ENCODE data around the gene LAMB2.

LAMB2 gene

DNA sequence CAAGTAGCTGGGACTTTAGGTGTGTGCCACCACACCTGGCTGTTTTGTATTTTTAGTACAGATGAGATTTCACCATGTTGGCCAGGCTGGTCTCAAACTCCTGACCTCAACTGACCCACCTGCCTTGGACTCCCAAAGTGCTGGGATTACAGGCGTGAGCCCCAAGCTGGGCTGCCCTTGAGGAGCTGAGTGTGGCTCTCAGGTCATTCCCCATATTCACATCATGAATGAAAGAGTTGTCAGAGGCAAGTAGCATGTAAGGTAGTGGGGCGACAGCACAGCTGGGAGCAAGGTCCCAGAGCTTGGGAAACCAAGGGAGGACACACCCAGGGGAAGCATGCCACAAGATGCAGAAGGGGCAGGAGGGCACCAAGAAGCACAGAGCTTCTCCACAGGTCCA is 28.3 kb upstream of the LAMB2 start:
- Histone ChIP-seq H3K14ac (ENCODE audit: low read length) (no peak overlapping the region), H3K23ac (ENCODE audit: low read depth, low read length, poor library complexity) (no peak overlapping the region), H3K36me3 (replicated peaks in 1 of 2; ENCODE audit: control insufficient read depth in 2 of 2, insufficient read depth in 2 of 2, low read length in 2 of 2) (peaks cover 20 to 39% of the 10 kb centered on the region in 2 donors), H2BK120ac (ENCODE audit: low read depth, low read length) (no peak overlapping the region), H3K27ac (replicated peaks; ENCODE audit: low read length) (no peak overlapping the region), H3K9ac (ENCODE audit: low read depth, low read length, poor library complexity) (no peak overlapping the region), H3K4me1 (ENCODE audit: control insufficient read depth in 2 of 2, insufficient read depth in 1 of 2, low read depth in 1 of 2, low read length in 2 of 2) (peaks cover 0 to 7% of the 10 kb centered on the region in 2 donors), H2BK12ac (ENCODE audit: low read length) (no peak overlapping the region), H3K9me3 (replicated peaks in 1 of 2; ENCODE audit: control insufficient read depth in 2 of 2, insufficient read depth in 1 of 2, low read depth in 1 of 2, low read length in 2 of 2) (peaks cover 0 to 4% of the 10 kb centered on the region in 2 donors), H3K27me3 (ENCODE audit: control insufficient read depth in 3 of 3, insufficient read depth in 3 of 3, low read depth in 1 of 3, low read length in 3 of 3) (no peaks in the 10 kb centered on the region), H2BK5ac (ENCODE audit: low read length) (no peak overlapping the region), H4K91ac (ENCODE audit: low read depth, low read length, poor library complexity) (no peak overlapping the region), H3K79me1 (ENCODE audit: low read depth, low read length) (peaks cover 5% of the 10 kb centered on the region), H3K18ac (ENCODE audit: low read length) (no peak overlapping the region), H2AK5ac (ENCODE audit: low read depth, low read length) (no peak overlapping the region), H4K8ac (ENCODE audit: low read depth, low read length) (no peak overlapping the region), H3K4me3 (ENCODE audit: low read length in 2 of 2) (no peak overlapping the region), H2AFZ (ENCODE audit: low read length) (no peak overlapping the region), H3K4me2 (ENCODE audit: insufficient read depth, low read length, poor library complexity, severe bottlenecking) (no peak overlapping the region), H2BK15ac (ENCODE audit: low read length) (no peak overlapping the region), H3K4ac (ENCODE audit: low read length) (no peak overlapping the region)
- WGBS, 2 donors (ENCODE audit: extremely low coverage in 2 of 2, insufficient read length in 2 of 2, insufficient replicate concordance in 1 of 2), result no CpG with 5 or more reads among the region's 2 CpGs
- DNase-seq (ENCODE audit: low spot score), result no peak

DNA sequence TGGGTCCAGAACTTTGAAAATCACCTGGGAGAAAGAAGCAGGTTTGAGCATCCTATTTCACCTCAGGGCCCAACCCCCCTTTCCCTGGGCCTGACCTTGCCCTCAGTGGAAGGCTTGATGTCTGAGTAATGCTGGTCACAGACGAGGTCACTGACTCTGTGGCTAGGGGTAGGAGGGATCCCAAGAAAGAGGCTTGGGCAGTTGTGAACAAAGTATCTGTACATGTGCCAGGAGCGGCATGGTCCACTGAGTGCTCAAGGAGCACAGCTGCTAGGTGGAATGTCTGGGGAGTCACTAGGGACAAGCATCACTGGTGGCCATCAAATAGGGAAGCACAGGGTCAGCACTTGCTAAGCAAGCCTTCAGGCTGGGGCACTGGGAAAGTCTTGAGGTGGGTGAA is 25.9 kb upstream of the LAMB2 start:
- peaks cover 18 to 26% of the 10 kb centered on the region in 2 donors for H3K36me3 ChIP-seq (replicated peaks in 1 of 2; ENCODE audit: control insufficient read depth in 2 of 2, insufficient read depth in 2 of 2, low read length in 2 of 2)
- H3K79me1 ChIP-seq (ENCODE audit: low read depth, low read length), result peaks cover 2% of the 10 kb centered on the region
- H3K4me1 ChIP-seq (ENCODE audit: control insufficient read depth in 2 of 2, insufficient read depth in 1 of 2, low read depth in 1 of 2, low read length in 2 of 2), result no peaks in the 10 kb centered on the region
- no peak overlapping the region for H2AK5ac ChIP-seq (ENCODE audit: low read depth, low read length)
- H2BK15ac ChIP-seq (ENCODE audit: low read length), result no peak overlapping the region
- H3K18ac ChIP-seq (ENCODE audit: low read length), result no peak overlapping the region
- WGBS, 2 donors (ENCODE audit: extremely low coverage in 2 of 2, insufficient read length in 2 of 2, insufficient replicate concordance in 1 of 2), result no CpG with 5 or more reads among the region's 2 CpGs
- no peak overlapping the region for H3K14ac ChIP-seq (ENCODE audit: low read length)
- no peak overlapping the region for H3K4me2 ChIP-seq (ENCODE audit: insufficient read depth, low read length, poor library complexity, severe bottlenecking)
- H3K27me3 ChIP-seq (ENCODE audit: control insufficient read depth in 3 of 3, insufficient read depth in 3 of 3, low read depth in 1 of 3, low read length in 3 of 3), result peaks cover 0 to 2% (median 0%) of the 10 kb centered on the region in 3 experiments
- H4K91ac ChIP-seq (ENCODE audit: low read depth, low read length, poor library complexity), result no peak overlapping the region
- no peak overlapping the region for H2AFZ ChIP-seq (ENCODE audit: low read length)
- no peak overlapping the region for H4K8ac ChIP-seq (ENCODE audit: low read depth, low read length)
- DNase-seq (ENCODE audit: low spot score), result no peak
- no peak overlapping the region for H3K23ac ChIP-seq (ENCODE audit: low read depth, low read length, poor library complexity)
- H2BK12ac ChIP-seq (ENCODE audit: low read length), result no peak overlapping the region
- H3K4me3 ChIP-seq (ENCODE audit: low read length in 2 of 2), result no peak overlapping the region
- no peak overlapping the region for H3K4ac ChIP-seq (ENCODE audit: low read length)
- no peak overlapping the region for H3K9ac ChIP-seq (ENCODE audit: low read depth, low read length, poor library complexity)
- no peak overlapping the region for H2BK120ac ChIP-seq (ENCODE audit: low read depth, low read length)
- H3K9me3 ChIP-seq (replicated peaks in 1 of 2; ENCODE audit: control insufficient read depth in 2 of 2, insufficient read depth in 1 of 2, low read depth in 1 of 2, low read length in 2 of 2), result peaks cover 0 to 3% of the 10 kb centered on the region in 2 donors
- no peak overlapping the region for H3K27ac ChIP-seq (replicated peaks; ENCODE audit: low read length)
- no peak overlapping the region for H2BK5ac ChIP-seq (ENCODE audit: low read length)

DNA sequence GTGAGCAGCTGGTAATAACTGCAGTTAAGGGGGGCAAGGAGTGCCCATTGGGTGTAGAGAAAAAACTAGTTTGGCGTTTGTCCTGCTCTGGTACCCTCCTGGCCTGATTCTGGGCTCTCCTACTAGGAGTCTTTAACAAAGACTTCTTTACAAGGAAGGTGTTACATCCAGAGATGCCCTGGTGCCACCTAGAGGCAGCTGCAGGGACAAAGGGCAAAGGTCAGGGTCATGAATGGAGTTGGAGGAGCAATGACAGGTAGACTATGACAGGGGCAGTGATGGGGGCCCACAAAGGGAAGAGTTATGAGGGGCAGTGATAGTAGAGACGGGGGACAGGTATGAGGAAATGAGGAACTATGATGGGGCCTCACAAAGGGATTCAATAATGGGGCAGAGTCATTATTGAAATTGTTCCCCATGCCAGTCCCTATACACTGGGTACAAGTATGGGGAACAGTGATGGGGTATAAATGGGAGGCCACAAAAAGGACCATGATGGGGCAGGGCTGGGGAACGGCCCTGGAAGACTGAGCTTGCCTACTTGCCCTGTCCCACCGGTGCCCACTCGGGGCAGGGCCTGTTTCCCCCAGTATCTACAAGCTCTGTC is 25.4 kb upstream of the LAMB2 start:
- no peak for DNase-seq (ENCODE audit: low spot score)
- Histone ChIP-seq H3K36me3 (replicated peaks in 1 of 2; ENCODE audit: control insufficient read depth in 2 of 2, insufficient read depth in 2 of 2, low read length in 2 of 2) (peaks cover 12 to 20% of the 10 kb centered on the region in 2 donors), H2AK5ac (ENCODE audit: low read depth, low read length) (no peak overlapping the region), H3K27ac (replicated peaks; ENCODE audit: low read length) (no peak overlapping the region), H2BK120ac (ENCODE audit: low read depth, low read length) (no peak overlapping the region), H3K4me1 (ENCODE audit: control insufficient read depth in 2 of 2, insufficient read depth in 1 of 2, low read depth in 1 of 2, low read length in 2 of 2) (no peaks in the 10 kb centered on the region), H3K9me3 (replicated peaks in 1 of 2; ENCODE audit: control insufficient read depth in 2 of 2, insufficient read depth in 1 of 2, low read depth in 1 of 2, low read length in 2 of 2) (peaks cover 0 to 5% of the 10 kb centered on the region in 2 donors), H4K8ac (ENCODE audit: low read depth, low read length) (no peak overlapping the region), H3K4ac (ENCODE audit: low read length) (no peak overlapping the region), H3K4me3 (ENCODE audit: low read length in 2 of 2) (no peak overlapping the region), H3K4me2 (ENCODE audit: insufficient read depth, low read length, poor library complexity, severe bottlenecking) (no peak overlapping the region), H3K9ac (ENCODE audit: low read depth, low read length, poor library complexity) (no peak overlapping the region), H2BK15ac (ENCODE audit: low read length) (no peak overlapping the region), H3K23ac (ENCODE audit: low read depth, low read length, poor library complexity) (no peak overlapping the region), H3K18ac (ENCODE audit: low read length) (no peak overlapping the region), H2BK5ac (ENCODE audit: low read length) (no peak overlapping the region), H3K14ac (ENCODE audit: low read length) (no peak overlapping the region), H4K91ac (ENCODE audit: low read depth, low read length, poor library complexity) (no peak overlapping the region), H2BK12ac (ENCODE audit: low read length) (no peak overlapping the region), H2AFZ (ENCODE audit: low read length) (no peak overlapping the region), H3K27me3 (ENCODE audit: control insufficient read depth in 3 of 3, insufficient read depth in 3 of 3, low read depth in 1 of 3, low read length in 3 of 3) (peaks cover 0 to 2% (median 0%) of the 10 kb centered on the region in 3 experiments), H3K79me1 (ENCODE audit: low read depth, low read length) (no peaks in the 10 kb centered on the region)
- no CpG with 5 or more reads among the region's 5 CpGs for WGBS, 2 donors (ENCODE audit: extremely low coverage in 2 of 2, insufficient read length in 2 of 2, insufficient replicate concordance in 1 of 2)

DNA sequence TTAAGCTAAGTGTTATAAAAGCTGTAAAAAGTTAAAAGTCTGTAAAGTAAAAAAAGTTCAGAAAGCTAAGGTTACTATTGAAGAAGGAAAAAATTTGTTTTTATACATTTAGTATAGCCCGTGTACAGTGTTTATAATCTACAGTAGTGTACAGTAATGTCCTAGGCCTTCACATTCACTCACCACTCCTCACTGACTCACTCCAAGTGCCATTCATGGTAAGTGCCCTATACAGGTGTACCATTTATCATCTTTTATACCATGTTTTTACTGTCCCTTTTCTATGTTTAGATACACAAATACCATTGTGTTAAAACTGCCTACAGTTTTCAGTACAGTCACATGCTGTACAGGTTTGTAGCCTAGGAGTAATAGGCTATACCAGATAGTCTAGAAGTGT is 24.4 kb upstream of the LAMB2 start:
- H2BK120ac ChIP-seq (ENCODE audit: low read depth, low read length), result no peak overlapping the region
- H3K4ac ChIP-seq (ENCODE audit: low read length), result no peak overlapping the region
- no peak overlapping the region for H2BK5ac ChIP-seq (ENCODE audit: low read length)
- H3K9me3 ChIP-seq (replicated peaks in 1 of 2; ENCODE audit: control insufficient read depth in 2 of 2, insufficient read depth in 1 of 2, low read depth in 1 of 2, low read length in 2 of 2), result peaks cover 0 to 2% of the 10 kb centered on the region in 2 donors
- H3K4me1 ChIP-seq (ENCODE audit: control insufficient read depth in 2 of 2, insufficient read depth in 1 of 2, low read depth in 1 of 2, low read length in 2 of 2), result no peaks in the 10 kb centered on the region
- no peak overlapping the region for H3K27ac ChIP-seq (replicated peaks; ENCODE audit: low read length)
- H3K36me3 ChIP-seq (replicated peaks in 1 of 2; ENCODE audit: control insufficient read depth in 2 of 2, insufficient read depth in 2 of 2, low read length in 2 of 2), result peaks cover 5 to 12% of the 10 kb centered on the region in 2 donors
- no peak overlapping the region for H2BK15ac ChIP-seq (ENCODE audit: low read length)
- no peak overlapping the region for H3K4me2 ChIP-seq (ENCODE audit: insufficient read depth, low read length, poor library complexity, severe bottlenecking)
- no CpG with 5 or more reads among the region's 1 CpG for WGBS, 2 donors (ENCODE audit: extremely low coverage in 2 of 2, insufficient read length in 2 of 2, insufficient replicate concordance in 1 of 2)
- no peaks in the 10 kb centered on the region for H3K79me1 ChIP-seq (ENCODE audit: low read depth, low read length)
- no peak overlapping the region for H2AK5ac ChIP-seq (ENCODE audit: low read depth, low read length)
- H4K8ac ChIP-seq (ENCODE audit: low read depth, low read length), result no peak overlapping the region
- H3K23ac ChIP-seq (ENCODE audit: low read depth, low read length, poor library complexity), result no peak overlapping the region
- H4K91ac ChIP-seq (ENCODE audit: low read depth, low read length, poor library complexity), result no peak overlapping the region
- H3K18ac ChIP-seq (ENCODE audit: low read length), result no peak overlapping the region
- H3K4me3 ChIP-seq (ENCODE audit: low read length in 2 of 2), result no peak overlapping the region
- no peak overlapping the region for H3K14ac ChIP-seq (ENCODE audit: low read length)
- no peak for DNase-seq (ENCODE audit: low spot score)
- H3K27me3 ChIP-seq (ENCODE audit: control insufficient read depth in 3 of 3, insufficient read depth in 3 of 3, low read depth in 1 of 3, low read length in 3 of 3), result peaks cover 0 to 2% (median 0%) of the 10 kb centered on the region in 3 experiments
- no peak overlapping the region for H2BK12ac ChIP-seq (ENCODE audit: low read length)
- no peak overlapping the region for H3K9ac ChIP-seq (ENCODE audit: low read depth, low read length, poor library complexity)
- no peak overlapping the region for H2AFZ ChIP-seq (ENCODE audit: low read length)
